WTC11 (cell line): Measurements from ENCODE around the gene TRA2A. TPM values are rescaled to one million over a fixed set of nuclear protein-coding genes. Genes with fewer than 3 reads are reported as not detected.

Experiments
- ATAC-seq: fragments of 200-7000 bp; cut with Tn5 transposase; 2 replicates; pipeline ENCODE4 v1.10.0; 2021; ENCODE audit warnings: mild to moderate bottlenecking, moderate library complexity
- Bru-seq: library from RNA; stranded (reverse); fragments of 400-500 nt; gene quantifications from one replicate; lab custom pipeline; 2021; lab: Mats Ljungman, UMichigan
- CTCF ChIA-PET: fragments of 300-600 bp; sonication (Branson Sonifier 250); formaldehyde crosslinking; loops from one replicate; lab custom pipeline; 2021; ENCODE audit warnings: antibody characterized with exemption; lab: Charles Lee
- POLR2A ChIA-PET: fragments of 350-600 bp; sonication (Branson Sonifier 250); formaldehyde crosslinking; loops from one replicate; lab custom pipeline; 2021; ENCODE audit warnings: antibody characterized with exemption; lab: Charles Lee
- DNase-seq: peaks from one replicate; pipeline ENCODE4 v3.0.0; 2021; ENCODE audit warnings: low spot score
- H3K27ac Mint-ChIP-seq: 2 replicates; pipeline ENCODE4 v1.8.0; 2021; ENCODE audit warnings: mixed read lengths
- H3K27me3 Mint-ChIP-seq: 2 replicates; pipeline ENCODE4 v1.8.0; 2021; ENCODE audit warnings: low read depth, mild to moderate bottlenecking, moderate library complexity, mixed read lengths
- H3K36me3 Mint-ChIP-seq: 2 replicates; pipeline ENCODE4 v1.8.0; 2021; ENCODE audit warnings: mixed read lengths
- H3K4me1 Mint-ChIP-seq: 2 replicates; pipeline ENCODE4 v1.8.0; 2022; ENCODE audit warnings: mixed read lengths
- H3K4me3 Mint-ChIP-seq: 2 replicates; pipeline ENCODE4 v1.8.0; 2021; ENCODE audit warnings: mild to moderate bottlenecking, moderate library complexity, mixed read lengths
- H3K9me3 Mint-ChIP-seq: 2 replicates; pipeline ENCODE4 v1.8.0; 2021; ENCODE audit warnings: mixed read lengths
- ATF1 ChIP-seq: sonication (generic); formaldehyde crosslinking; IDR thresholded peaks from 2 replicates; pipeline ENCODE4 v1.8.1; 2023; ENCODE audit warnings: mild to moderate bottlenecking, moderate library complexity, missing genetic modification reagents
- ELF4 ChIP-seq: sonication (generic); formaldehyde crosslinking; IDR thresholded peaks from 2 replicates; pipeline ENCODE4 v1.8.1; 2022; ENCODE audit warnings: low read depth, mild to moderate bottlenecking, moderate library complexity, missing genetic modification reagents
- ESRRA ChIP-seq: sonication (generic); formaldehyde crosslinking; IDR thresholded peaks from 2 replicates; pipeline ENCODE4 v1.8.1; 2022; ENCODE audit warnings: mild to moderate bottlenecking, missing genetic modification reagents, borderline replicate concordance
- FOXJ3 ChIP-seq: sonication (generic); formaldehyde crosslinking; IDR thresholded peaks from 2 replicates; pipeline ENCODE4 v1.9.0; 2021; ENCODE audit warnings: missing genetic modification reagents, mild to moderate bottlenecking, borderline replicate concordance
- MYBL2 ChIP-seq: sonication (generic); formaldehyde crosslinking; IDR thresholded peaks from 2 replicates; pipeline ENCODE4 v1.8.1; 2023; ENCODE audit warnings: mild to moderate bottlenecking, moderate library complexity, missing genetic modification reagents
- NFATC4 ChIP-seq: fragments of 250-450 bp; sonication (Bioruptor Pico); IDR thresholded peaks from 2 replicates; pipeline ENCODE4 v1.9.0; 2021; ENCODE audit warnings: mild to moderate bottlenecking
- NFYB ChIP-seq: sonication (generic); formaldehyde crosslinking; conservative IDR thresholded peaks from 2 replicates; pipeline ENCODE4 v1.8.0; 2022; ENCODE audit warnings: low read depth, missing genetic modification reagents
- PRRX2 ChIP-seq: fragments of 250-450 bp; sonication (Bioruptor Pico); IDR thresholded peaks from 2 replicates; pipeline ENCODE4 v1.8.0; 2021; ENCODE audit warnings: mild to moderate bottlenecking
- SMAD4 ChIP-seq: sonication (generic); formaldehyde crosslinking; IDR thresholded peaks from 2 replicates; pipeline ENCODE4 v1.8.0; 2022; ENCODE audit warnings: mild to moderate bottlenecking, missing genetic modification reagents
- TEAD1 ChIP-seq: sonication (generic); formaldehyde crosslinking; IDR thresholded peaks from 2 replicates; pipeline ENCODE4 v1.8.0; 2022; ENCODE audit warnings: mild to moderate bottlenecking, missing genetic modification reagents
- ZNF232 ChIP-seq: sonication (generic); formaldehyde crosslinking; IDR thresholded peaks from 2 replicates; pipeline ENCODE4 v1.8.0; 2022; ENCODE audit warnings: mild to moderate bottlenecking, missing genetic modification reagents
- ZNF423 ChIP-seq: fragments of 250-450 bp; sonication (Bioruptor Pico); IDR thresholded peaks from 2 replicates; pipeline ENCODE4 v2.1.2; 2022; ENCODE audit warnings: mild to moderate bottlenecking, moderate library complexity
- long read RNA-seq, 3 experiments: library from RNA in 1 of 3; library from capped mRNA in 1 of 3; library from polyadenylated mRNA in 1 of 3; unstranded in 2 of 3; stranded (forward) in 1 of 3; transcript quantifications; one replicate each; pipeline ENCODE4 v2.0.0, GENCODE V29; 2021
- total RNA-seq: library from RNA; stranded (reverse); gene quantifications from 3 replicates; pipeline ENCODE4 v1.2.3, GENCODE V29; 2021
- TF ChIP-seq, protein P1 (sequence below): sonication (generic); formaldehyde crosslinking; IDR thresholded peaks from 2 replicates; pipeline ENCODE4 v1.8.0; 2023; ENCODE audit warnings: missing genetic modification reagents
- TF ChIP-seq, protein P2 (sequence below): sonication (generic); formaldehyde crosslinking; IDR thresholded peaks from 2 replicates; pipeline ENCODE4 v1.8.0; 2022; ENCODE audit warnings: mild to moderate bottlenecking, missing genetic modification reagents
- TF ChIP-seq, protein P3 (sequence below): sonication (generic); formaldehyde crosslinking; conservative IDR thresholded peaks from 2 replicates; pipeline ENCODE4 v1.8.1; 2022; ENCODE audit warnings: mild to moderate bottlenecking, missing genetic modification reagents
- TF ChIP-seq, protein P4 (sequence below): sonication (generic); formaldehyde crosslinking; IDR thresholded peaks from 2 replicates; pipeline ENCODE4 v1.8.1; 2023; ENCODE audit warnings: mild to moderate bottlenecking, moderate library complexity, missing genetic modification reagents
- TF ChIP-seq, protein P5 (sequence below): fragments of 250-450 bp; sonication (Bioruptor Pico); IDR thresholded peaks from 2 replicates; pipeline ENCODE4 v1.9.0; 2021; ENCODE audit warnings: moderate library complexity, mild to moderate bottlenecking, inconsistent platforms, borderline replicate concordance
- TF ChIP-seq, protein P6 (sequence below): sonication (generic); formaldehyde crosslinking; IDR thresholded peaks from 2 replicates; pipeline ENCODE4 v1.8.1; 2022; ENCODE audit warnings: mild to moderate bottlenecking, moderate library complexity, missing genetic modification reagents
- TF ChIP-seq, protein P7 (sequence below): sonication (generic); formaldehyde crosslinking; IDR thresholded peaks from 2 replicates; pipeline ENCODE4 v1.8.0; 2022; ENCODE audit warnings: mild to moderate bottlenecking, missing genetic modification reagents
- TF ChIP-seq, protein P8 (sequence below): fragments of 250-450 bp; sonication (Bioruptor Pico); IDR thresholded peaks from 2 replicates; pipeline ENCODE4 v1.9.0; 2021; ENCODE audit warnings: mild to moderate bottlenecking, borderline replicate concordance

Gene TRA2A
- total RNA-seq (110 to 144 TPM (median 133 TPM) in 3 replicates), Bru-seq, nascent RNA (percentile 98 among the genes with signal in this experiment)
- long read RNA-seq, experiment 1, transcript TRA2A-201 (8 exons, 1,845 nt) = major isoform, 106 of 201 reads
- long read RNA-seq, experiment 1, transcript TRA2A-206 (3 exons, 661 nt) = minor isoform, 6 of 201 reads
- long read RNA-seq, experiment 1, partial matches to known transcripts = 27 of 201 reads
- long read RNA-seq, experiment 1, other reads (novel, unspliced or antisense) = 58 of 201 reads
- long read RNA-seq, experiment 2, transcript TRA2A-201 (8 exons, 1,845 nt) = major isoform, 51 of 153 reads
- long read RNA-seq, experiment 2, transcript TRA2A-206 (3 exons, 661 nt) = minor isoform, 12 of 153 reads
- long read RNA-seq, experiment 2, partial matches to known transcripts = 29 of 153 reads
- long read RNA-seq, experiment 2, other reads (novel, unspliced or antisense) = 57 of 153 reads
- long read RNA-seq, experiment 3, transcript TRA2A-206 (3 exons, 661 nt) = minor isoform, 13 of 71 reads
- long read RNA-seq, experiment 3, transcript TRA2A-201 (8 exons, 1,845 nt) = major isoform, 37 of 71 reads
- long read RNA-seq, experiment 3, partial matches to known transcripts = 0 of 71 reads
- long read RNA-seq, experiment 3, other reads (novel, unspliced or antisense) = 19 of 71 reads

DNA sequence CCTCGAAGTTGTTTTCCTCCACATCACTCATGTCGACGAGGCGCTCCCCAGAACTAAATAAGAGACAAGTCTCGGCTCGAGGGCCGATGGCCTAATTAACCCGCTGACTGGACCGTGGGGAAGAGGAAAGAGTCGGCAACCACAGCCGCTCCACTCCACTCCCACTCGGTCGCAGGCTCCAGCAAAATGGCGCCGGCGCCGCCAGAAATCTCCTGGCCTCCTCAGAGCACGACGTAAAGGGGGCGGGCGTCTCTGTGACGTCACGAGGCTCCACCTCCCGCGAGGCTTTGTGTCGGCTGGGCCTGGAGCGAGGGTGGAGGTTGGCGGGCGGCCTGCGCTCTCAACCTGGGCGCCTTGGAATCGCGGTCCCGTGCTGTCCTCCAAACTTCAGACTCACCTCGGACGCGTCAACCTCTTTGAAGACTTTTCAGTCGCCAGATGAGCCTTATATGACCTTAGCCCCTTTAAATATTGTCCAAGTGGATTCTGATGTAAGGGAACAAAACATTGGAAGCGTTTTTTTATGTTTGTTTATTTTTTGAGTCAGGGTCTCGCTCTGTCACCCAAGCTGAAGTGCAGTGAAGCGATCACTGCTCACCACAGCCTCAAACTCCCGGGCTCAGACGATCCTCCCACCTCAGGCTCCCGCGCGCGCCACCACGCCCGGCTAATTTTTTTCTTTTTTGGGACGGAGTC is at the start of gene TRA2A:
TSS of gene TRA2A (minus strand) at position 188 of the 696 bp plus-strand sequence. CDS start at position 31, 157 bp downstream.
- Mint-ChIP-seq H3K4me1 (peaks cover 47% of the 10 kb centered on the region), H3K4me3 (peak within 1 kb of the TSS; percentile 100), H3K27me3 (no peaks in the 10 kb centered on the region), H3K9me3 (no peaks in the 10 kb centered on the region), H3K27ac (peak within 1 kb of the TSS; percentile 100), H3K36me3 (peaks cover 23% of the 10 kb centered on the region)
- ATAC-seq (peak; percentile 86), DNase-seq (peak; percentile 98)
- ChIA-PET POLR2A (interaction anchor here (1.5 to 2.0 kb wide), 2 partner anchors 57 to 59 kb away, joined by 6 to 12 read pairs; no protein-coding TSS in a partner anchor), CTCF (interaction anchor here (2.9 kb wide), 1 partner anchor 15 kb away, joined by 13 read pairs; no protein-coding TSS in a partner anchor)
- TF ChIP-seq PRRX2 (CRISPR knock-in tag) (no peak), FOXJ3 (CRISPR knock-in tag) (no peak), NFYB (CRISPR knock-in tag) (no peak), ATF1 (CRISPR knock-in tag) (no peak), ZNF232 (CRISPR knock-in tag) (no peak), NFATC4 (CRISPR knock-in tag) (no peak), ESRRA (no peak), ELF4 (CRISPR knock-in tag) (no peak), SMAD4 (CRISPR knock-in tag) (no peak), TEAD1 (CRISPR knock-in tag) (peak; percentile 55; the same call in 1 of the 2 replicates), MYBL2 (CRISPR knock-in tag) (peak; percentile 54; the same call in 1 of the 2 replicates), ZNF423 (no peak)
- TF ChIP-seq, protein P1, sequence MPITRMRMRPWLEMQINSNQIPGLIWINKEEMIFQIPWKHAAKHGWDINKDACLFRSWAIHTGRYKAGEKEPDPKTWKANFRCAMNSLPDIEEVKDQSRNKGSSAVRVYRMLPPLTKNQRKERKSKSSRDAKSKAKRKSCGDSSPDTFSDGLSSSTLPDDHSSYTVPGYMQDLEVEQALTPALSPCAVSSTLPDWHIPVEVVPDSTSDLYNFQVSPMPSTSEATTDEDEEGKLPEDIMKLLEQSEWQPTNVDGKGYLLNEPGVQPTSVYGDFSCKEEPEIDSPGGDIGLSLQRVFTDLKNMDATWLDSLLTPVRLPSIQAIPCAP (CRISPR knock-in tag) = 0 out of 2 replicates have a peak, but pooled peaks have one; percentile 32
- TF ChIP-seq, protein P2, sequence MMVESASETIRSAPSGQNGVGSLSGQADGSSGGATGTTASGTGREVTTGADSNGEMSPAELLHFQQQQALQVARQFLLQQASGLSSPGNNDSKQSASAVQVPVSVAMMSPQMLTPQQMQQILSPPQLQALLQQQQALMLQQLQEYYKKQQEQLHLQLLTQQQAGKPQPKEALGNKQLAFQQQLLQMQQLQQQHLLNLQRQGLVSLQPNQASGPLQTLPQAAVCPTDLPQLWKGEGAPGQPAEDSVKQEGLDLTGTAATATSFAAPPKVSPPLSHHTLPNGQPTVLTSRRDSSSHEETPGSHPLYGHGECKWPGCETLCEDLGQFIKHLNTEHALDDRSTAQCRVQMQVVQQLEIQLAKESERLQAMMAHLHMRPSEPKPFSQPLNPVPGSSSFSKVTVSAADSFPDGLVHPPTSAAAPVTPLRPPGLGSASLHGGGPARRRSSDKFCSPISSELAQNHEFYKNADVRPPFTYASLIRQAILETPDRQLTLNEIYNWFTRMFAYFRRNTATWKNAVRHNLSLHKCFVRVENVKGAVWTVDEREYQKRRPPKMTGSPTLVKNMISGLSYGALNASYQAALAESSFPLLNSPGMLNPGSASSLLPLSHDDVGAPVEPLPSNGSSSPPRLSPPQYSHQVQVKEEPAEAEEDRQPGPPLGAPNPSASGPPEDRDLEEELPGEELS = peak; percentile 83
- TF ChIP-seq, protein P3, sequence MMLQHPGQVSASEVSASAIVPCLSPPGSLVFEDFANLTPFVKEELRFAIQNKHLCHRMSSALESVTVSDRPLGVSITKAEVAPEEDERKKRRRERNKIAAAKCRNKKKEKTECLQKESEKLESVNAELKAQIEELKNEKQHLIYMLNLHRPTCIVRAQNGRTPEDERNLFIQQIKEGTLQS = no peak
- TF ChIP-seq, protein P4, sequence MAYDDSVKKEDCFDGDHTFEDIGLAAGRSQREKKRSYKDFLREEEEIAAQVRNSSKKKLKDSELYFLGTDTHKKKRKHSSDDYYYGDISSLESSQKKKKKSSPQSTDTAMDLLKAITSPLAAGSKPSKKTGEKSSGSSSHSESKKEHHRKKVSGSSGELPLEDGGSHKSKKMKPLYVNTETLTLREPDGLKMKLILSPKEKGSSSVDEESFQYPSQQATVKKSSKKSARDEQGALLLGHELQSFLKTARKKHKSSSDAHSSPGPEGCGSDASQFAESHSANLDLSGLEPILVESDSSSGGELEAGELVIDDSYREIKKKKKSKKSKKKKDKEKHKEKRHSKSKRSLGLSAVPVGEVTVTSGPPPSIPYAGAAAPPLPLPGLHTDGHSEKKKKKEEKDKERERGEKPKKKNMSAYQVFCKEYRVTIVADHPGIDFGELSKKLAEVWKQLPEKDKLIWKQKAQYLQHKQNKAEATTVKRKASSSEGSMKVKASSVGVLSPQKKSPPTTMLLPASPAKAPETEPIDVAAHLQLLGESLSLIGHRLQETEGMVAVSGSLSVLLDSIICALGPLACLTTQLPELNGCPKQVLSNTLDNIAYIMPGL (CRISPR knock-in tag) = peak; percentile 72; the same call in 1 of the 2 replicates
- TF ChIP-seq, protein P5, sequence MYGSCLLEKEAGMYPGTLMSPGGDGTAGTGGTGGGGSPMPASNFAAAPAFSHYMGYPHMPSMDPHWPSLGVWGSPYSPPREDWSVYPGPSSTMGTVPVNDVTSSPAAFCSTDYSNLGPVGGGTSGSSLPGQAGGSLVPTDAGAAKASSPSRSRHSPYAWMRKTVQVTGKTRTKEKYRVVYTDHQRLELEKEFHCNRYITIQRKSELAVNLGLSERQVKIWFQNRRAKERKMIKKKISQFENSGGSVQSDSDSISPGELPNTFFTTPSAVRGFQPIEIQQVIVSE (CRISPR knock-in tag) = no peak
- TF ChIP-seq, protein P6, sequence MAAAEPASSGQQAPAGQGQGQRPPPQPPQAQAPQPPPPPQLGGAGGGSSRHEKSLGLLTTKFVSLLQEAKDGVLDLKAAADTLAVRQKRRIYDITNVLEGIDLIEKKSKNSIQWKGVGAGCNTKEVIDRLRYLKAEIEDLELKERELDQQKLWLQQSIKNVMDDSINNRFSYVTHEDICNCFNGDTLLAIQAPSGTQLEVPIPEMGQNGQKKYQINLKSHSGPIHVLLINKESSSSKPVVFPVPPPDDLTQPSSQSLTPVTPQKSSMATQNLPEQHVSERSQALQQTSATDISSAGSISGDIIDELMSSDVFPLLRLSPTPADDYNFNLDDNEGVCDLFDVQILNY = peak; percentile 89
- TF ChIP-seq, protein P7, sequence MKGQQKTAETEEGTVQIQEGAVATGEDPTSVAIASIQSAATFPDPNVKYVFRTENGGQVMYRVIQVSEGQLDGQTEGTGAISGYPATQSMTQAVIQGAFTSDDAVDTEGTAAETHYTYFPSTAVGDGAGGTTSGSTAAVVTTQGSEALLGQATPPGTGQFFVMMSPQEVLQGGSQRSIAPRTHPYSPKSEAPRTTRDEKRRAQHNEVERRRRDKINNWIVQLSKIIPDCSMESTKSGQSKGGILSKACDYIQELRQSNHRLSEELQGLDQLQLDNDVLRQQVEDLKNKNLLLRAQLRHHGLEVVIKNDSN (CRISPR knock-in tag) = no peak; the same call in 1 of the 2 replicates
- TF ChIP-seq, protein P8, sequence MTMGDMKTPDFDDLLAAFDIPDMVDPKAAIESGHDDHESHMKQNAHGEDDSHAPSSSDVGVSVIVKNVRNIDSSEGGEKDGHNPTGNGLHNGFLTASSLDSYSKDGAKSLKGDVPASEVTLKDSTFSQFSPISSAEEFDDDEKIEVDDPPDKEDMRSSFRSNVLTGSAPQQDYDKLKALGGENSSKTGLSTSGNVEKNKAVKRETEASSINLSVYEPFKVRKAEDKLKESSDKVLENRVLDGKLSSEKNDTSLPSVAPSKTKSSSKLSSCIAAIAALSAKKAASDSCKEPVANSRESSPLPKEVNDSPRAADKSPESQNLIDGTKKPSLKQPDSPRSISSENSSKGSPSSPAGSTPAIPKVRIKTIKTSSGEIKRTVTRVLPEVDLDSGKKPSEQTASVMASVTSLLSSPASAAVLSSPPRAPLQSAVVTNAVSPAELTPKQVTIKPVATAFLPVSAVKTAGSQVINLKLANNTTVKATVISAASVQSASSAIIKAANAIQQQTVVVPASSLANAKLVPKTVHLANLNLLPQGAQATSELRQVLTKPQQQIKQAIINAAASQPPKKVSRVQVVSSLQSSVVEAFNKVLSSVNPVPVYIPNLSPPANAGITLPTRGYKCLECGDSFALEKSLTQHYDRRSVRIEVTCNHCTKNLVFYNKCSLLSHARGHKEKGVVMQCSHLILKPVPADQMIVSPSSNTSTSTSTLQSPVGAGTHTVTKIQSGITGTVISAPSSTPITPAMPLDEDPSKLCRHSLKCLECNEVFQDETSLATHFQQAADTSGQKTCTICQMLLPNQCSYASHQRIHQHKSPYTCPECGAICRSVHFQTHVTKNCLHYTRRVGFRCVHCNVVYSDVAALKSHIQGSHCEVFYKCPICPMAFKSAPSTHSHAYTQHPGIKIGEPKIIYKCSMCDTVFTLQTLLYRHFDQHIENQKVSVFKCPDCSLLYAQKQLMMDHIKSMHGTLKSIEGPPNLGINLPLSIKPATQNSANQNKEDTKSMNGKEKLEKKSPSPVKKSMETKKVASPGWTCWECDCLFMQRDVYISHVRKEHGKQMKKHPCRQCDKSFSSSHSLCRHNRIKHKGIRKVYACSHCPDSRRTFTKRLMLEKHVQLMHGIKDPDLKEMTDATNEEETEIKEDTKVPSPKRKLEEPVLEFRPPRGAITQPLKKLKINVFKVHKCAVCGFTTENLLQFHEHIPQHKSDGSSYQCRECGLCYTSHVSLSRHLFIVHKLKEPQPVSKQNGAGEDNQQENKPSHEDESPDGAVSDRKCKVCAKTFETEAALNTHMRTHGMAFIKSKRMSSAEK (CRISPR knock-in tag) = no peak
